Raji (cell line): ENCODE measurements around the gene ZNF264.

Experiments
- POLR2A ChIP-seq: IDR thresholded peaks from 2 replicates; pipeline ENCODE4 v1.6.1; 2011; ENCODE audit warnings: low read depth, low read length, control low read depth; ENCODE audit not compliant: insufficient read depth

The ZNF264 gene

GRCh38 chr19:57191141-57192076 is at the start of gene ZNF264:
ZNF264 (plus strand) TSS chr19:57191500; CDS start chr19:57191914, 414 bp downstream.
- no peak for TF ChIP-seq POLR2A

GRCh38 chr19:57141699-57142098 is 49.6 kb upstream of the ZNF264 start:
- no peak for TF ChIP-seq POLR2A

GRCh38 chr19:57152921-57153320 is 38.4 kb upstream of the ZNF264 start:
- TF ChIP-seq POLR2A: no peak

- TF ChIP-seq POLR2A: no peak
These were observed 29.2 kb upstream of the ZNF264 start for GRCh38 chr19:57161985-57162539.

GRCh38 chr19:57165846-57166245 is 25.5 kb upstream of the ZNF264 start:
- no peak for TF ChIP-seq POLR2A

GRCh38 chr19:57167385-57167784 is 23.9 kb upstream of the ZNF264 start, which contains the start of gene DUXA:
DUXA (minus strand) TSS chr19:57167485; CDS start chr19:57167443, 42 bp downstream.
- TF ChIP-seq POLR2A: no peak

GRCh38 chr19:57171551-57172081 is 19.7 kb upstream of the ZNF264 start:
- TF ChIP-seq POLR2A: no peak

GRCh38 chr19:57190301-57190700 is 999 bp upstream of the ZNF264 start:
- TF ChIP-seq POLR2A: no peak

GRCh38 chr19:57192077-57192420 is 749 bp downstream of the ZNF264 start:
- no peak for TF ChIP-seq POLR2A

GRCh38 chr19:57192993-57193392 is 1.7 kb downstream of the ZNF264 start:
- no peak for TF ChIP-seq POLR2A

- no peak for TF ChIP-seq POLR2A
These were observed 10.9 kb downstream of the ZNF264 start for GRCh38 chr19:57202160-57202559.

- no peak for TF ChIP-seq POLR2A
These were observed 19.1 kb downstream of the ZNF264 start for GRCh38 chr19:57210381-57210780.

- no peak for TF ChIP-seq POLR2A
These were observed 20.8 kb downstream of the ZNF264 start for GRCh38 chr19:57212109-57212508.

- TF ChIP-seq POLR2A: no peak
These were observed 36.2 kb downstream of the ZNF264 start for GRCh38 chr19:57227502-57227901.

GRCh38 chr19:57231686-57232085 is 40.4 kb downstream of the ZNF264 start:
- no peak for TF ChIP-seq POLR2A

- no peak for TF ChIP-seq POLR2A
These were observed 41.9 kb downstream of the ZNF264 start for GRCh38 chr19:57233207-57233606.
